ENCODE results near the gene AP1S1.
A peak's percentile ranks its signal among the peaks of the same experiment; 100 is the strongest.

DNA sequence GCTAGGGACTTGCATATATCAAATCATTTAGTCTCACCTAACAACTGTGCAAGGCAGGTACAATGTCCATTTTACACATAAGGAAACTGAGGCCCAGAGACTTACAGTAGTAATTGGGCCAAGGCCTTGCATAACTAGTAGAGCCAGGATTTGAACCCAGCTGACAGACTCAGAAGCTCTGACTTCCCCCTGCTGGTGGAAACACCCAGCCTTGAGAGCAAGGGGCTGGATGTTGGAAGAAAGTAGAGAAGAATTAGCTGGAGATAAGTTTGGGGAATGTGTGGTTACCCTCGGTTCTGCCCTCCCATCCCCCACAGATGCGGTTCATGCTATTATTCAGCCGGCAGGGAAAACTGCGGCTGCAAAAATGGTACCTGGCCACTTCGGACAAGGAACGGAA lies 2.0 kb downstream of the AP1S1 start:
- TF ChIP-seq, protein P1, sequence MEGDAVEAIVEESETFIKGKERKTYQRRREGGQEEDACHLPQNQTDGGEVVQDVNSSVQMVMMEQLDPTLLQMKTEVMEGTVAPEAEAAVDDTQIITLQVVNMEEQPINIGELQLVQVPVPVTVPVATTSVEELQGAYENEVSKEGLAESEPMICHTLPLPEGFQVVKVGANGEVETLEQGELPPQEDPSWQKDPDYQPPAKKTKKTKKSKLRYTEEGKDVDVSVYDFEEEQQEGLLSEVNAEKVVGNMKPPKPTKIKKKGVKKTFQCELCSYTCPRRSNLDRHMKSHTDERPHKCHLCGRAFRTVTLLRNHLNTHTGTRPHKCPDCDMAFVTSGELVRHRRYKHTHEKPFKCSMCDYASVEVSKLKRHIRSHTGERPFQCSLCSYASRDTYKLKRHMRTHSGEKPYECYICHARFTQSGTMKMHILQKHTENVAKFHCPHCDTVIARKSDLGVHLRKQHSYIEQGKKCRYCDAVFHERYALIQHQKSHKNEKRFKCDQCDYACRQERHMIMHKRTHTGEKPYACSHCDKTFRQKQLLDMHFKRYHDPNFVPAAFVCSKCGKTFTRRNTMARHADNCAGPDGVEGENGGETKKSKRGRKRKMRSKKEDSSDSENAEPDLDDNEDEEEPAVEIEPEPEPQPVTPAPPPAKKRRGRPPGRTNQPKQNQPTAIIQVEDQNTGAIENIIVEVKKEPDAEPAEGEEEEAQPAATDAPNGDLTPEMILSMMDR (IDR thresholded peaks at IDR 0.05) = peak; percentile 30; the same call in 1 of the 2 replicates
- no peak for TF ChIP-seq ZFX (IDR thresholded peaks at IDR 0.05; ENCODE audit: borderline replicate concordance)

All from 22Rv1 (cell line).